Measurements from ENCODE around the gene MEGF6. TPM values are rescaled to one million over a fixed set of nuclear protein-coding genes. Genes with fewer than 3 reads are reported as not detected.
A peak's percentile ranks its signal among the peaks of the same experiment; 100 is the strongest.

The MEGF6 gene
- total and polyA plus RNA-seq, 2 of the 8 experiments (the other 6 are each of a cell fraction or from before 2014, with no cell fraction given): 4.1 to 14.8 TPM

DNA sequence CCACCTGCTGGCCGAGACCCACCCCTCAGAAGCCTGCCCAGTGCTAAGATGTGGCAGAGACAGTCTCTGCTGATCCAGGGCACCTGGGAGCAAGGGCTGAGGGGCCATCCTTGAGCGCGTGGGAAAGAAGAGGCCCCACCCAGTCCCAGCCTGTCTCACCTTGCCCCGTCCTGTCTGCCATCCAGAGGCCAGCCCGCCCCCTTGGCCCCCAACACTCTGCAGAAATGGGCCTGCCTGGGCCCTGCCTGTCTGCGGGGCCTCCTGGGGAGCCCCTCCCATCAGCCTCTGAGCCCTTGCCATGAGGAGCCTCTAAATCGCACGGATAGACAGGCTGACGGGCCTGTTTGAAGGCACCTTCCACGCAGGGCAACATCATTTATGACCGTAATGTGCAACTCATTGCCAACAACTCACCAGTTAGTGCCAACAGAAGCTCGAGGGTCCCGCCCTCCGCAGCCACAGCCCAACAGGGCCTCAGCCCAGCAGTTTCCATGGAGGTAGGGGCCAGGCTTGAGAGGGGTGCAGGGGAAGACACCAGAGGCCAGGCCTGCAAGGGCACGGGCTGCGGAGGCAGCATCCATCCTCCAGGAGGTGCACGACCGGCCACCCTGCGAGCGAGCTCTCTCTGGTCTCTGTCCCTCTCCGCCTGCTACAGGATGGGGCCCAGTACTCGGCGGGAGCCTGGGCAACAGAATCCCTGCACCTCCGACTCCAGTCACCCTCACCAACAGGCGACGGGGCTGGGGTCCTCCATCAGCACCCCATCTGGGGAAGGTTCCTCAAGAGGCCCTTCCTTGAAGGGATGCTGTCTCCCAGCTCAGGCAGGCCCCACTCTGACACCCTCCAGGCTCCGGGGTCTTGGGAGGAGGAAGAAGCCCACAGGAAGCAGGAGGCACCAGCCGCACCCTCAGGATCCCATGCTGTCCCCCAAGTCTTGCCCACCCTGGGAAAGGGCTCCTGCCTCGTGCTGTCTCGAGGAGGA lies 78.0 kb downstream of the MEGF6 start:
- peak in 1 of 2 experiments; percentile 65 for DNase-seq (ENCODE audit: low read depth in 1 of 2, low spot score in 2 of 2)
- Histone ChIP-seq H3K18ac (ENCODE audit: extremely low read depth, low read length) (no peak overlapping the region), H3K4me2 (ENCODE audit: insufficient read depth in 1 of 2, low read depth in 2 of 2, low read length in 2 of 2) (no peak overlapping the region; a peak in 1 of 4 replicates), H2BK5ac (ENCODE audit: low read depth, low read length) (no peak overlapping the region), H3K4me1 (replicated peaks in 1 of 4; ENCODE audit: control insufficient read depth in 3 of 4, insufficient read depth in 4 of 4, low read length in 3 of 4) (peaks cover 0 to 13% (median 8%) of the 10 kb centered on the region in 4 experiments; a peak in 6 of 7 replicates), H2BK15ac (ENCODE audit: low read length) (no peak overlapping the region), H3K4ac (replicated peaks; ENCODE audit: insufficient read length, low read depth, low read length) (no peak overlapping the region), H3K79me1 (ENCODE audit: low read depth, low read length) (no peaks in the 10 kb centered on the region), H2BK120ac (replicated peaks; ENCODE audit: low read depth, low read length) (no peak overlapping the region), H3K56ac (replicated peaks; ENCODE audit: insufficient read length, low read depth, low read length) (no peak overlapping the region), H2AK5ac (ENCODE audit: low read depth, low read length) (no peak overlapping the region), H2BK20ac (ENCODE audit: low read length) (no peak overlapping the region), H3K27ac (ENCODE audit: low read depth, low read length) (no peak overlapping the region), H3K4me3 (ENCODE audit: extremely low read depth in 1 of 4, insufficient read depth in 2 of 4, low read depth in 3 of 4, low read length in 4 of 4) (no peak overlapping the region), H3K23me2 (ENCODE audit: low read depth, low read length) (peaks cover 9% of the 10 kb centered on the region), H3K9ac (replicated peaks in 1 of 4; ENCODE audit: extremely low read depth in 1 of 4, low read depth in 3 of 4, low read length in 3 of 4) (no peak overlapping the region; a peak in 1 of 7 replicates), H3K36me3 (ENCODE audit: control insufficient read depth in 2 of 4, insufficient read depth in 4 of 4, low read length in 3 of 4) (no peaks in the 10 kb centered on the region), H4K5ac (ENCODE audit: insufficient read length, low read depth, low read length) (no peak overlapping the region), H3K14ac (ENCODE audit: insufficient read length) (no peak overlapping the region), H2BK12ac (ENCODE audit: low read depth, low read length) (no peak overlapping the region), H3K27me3 (replicated peaks in 1 of 4; ENCODE audit: control insufficient read depth in 3 of 4, extremely low read depth in 1 of 4, insufficient read depth in 3 of 4, low read length in 3 of 4) (peaks cover 0 to 38% (median 29%) of the 10 kb centered on the region in 4 experiments; a peak in 6 of 7 replicates), H4K20me1 (replicated peaks in 1 of 2; ENCODE audit: control insufficient read depth in 1 of 2, insufficient read depth in 2 of 2, low read length in 2 of 2) (peaks cover 9 to 41% of the 10 kb centered on the region in 2 experiments), H3K79me2 (ENCODE audit: control insufficient read depth in 1 of 2, insufficient read depth in 2 of 2, low read length in 2 of 2) (no peaks in the 10 kb centered on the region), H4K91ac (replicated peaks; ENCODE audit: insufficient read length, low read length) (no peak overlapping the region), H4K8ac (ENCODE audit: extremely low read depth, insufficient read depth, low read length) (peak overlapping the region; percentile 68; the same call in 1 of the 2 replicates), H3K9me3 (ENCODE audit: insufficient read depth in 2 of 2, low read depth in 1 of 2, low read length in 1 of 2) (no peaks in the 10 kb centered on the region), H2AFZ (ENCODE audit: low read length) (no peak overlapping the region), H3K23ac (ENCODE audit: insufficient read length) (no peak overlapping the region)
- 84% methylated on average over 22 of the region's 30 CpGs; no CpG with 5 or more reads in 1 of the 2 experiments for WGBS, 2 experiments (ENCODE audit: extremely low coverage in 1 of 2, insufficient coverage in 1 of 2, insufficient read length in 1 of 2, insufficient replicate concordance in 2 of 2, low coverage in 1 of 2, low lambda C conversion rate in 2 of 2, missing lambda C conversion rate in 1 of 2)
- ChIA-PET POLR2A (ENCODE audit: partially characterized antibody) (no interaction called here), CTCF (ENCODE audit: partially characterized antibody) (interaction anchor here (0.6 to 7.2 kb wide), 18 partner anchors 9 to 1081 kb away, joined by 3 to 34 read pairs (median 3); no protein-coding TSS in a partner anchor)
- FAIRE-seq: no peak
- TF ChIP-seq EZH2 (IDR thresholded peaks at IDR 0.05; ENCODE audit: low read depth, low read length, severe bottlenecking) (no peak), SP2 (IDR thresholded peaks at IDR 0.05; ENCODE audit: low read length) (no peak), TEAD4 (IDR thresholded peaks at IDR 0.05; ENCODE audit: low read depth, low read length) (no peak), TBP (IDR thresholded peaks at IDR 0.05; ENCODE audit: low read depth, low read length) (no peak), JUN (IDR thresholded peaks at IDR 0.05; ENCODE audit: low read depth, low read length) (no peak), RAD21 (IDR thresholded peaks at IDR 0.05 in 1 of 2, conservative IDR thresholded peaks at IDR 0.05 in 1 of 2; ENCODE audit: low read depth in 2 of 2, low read length in 2 of 2) (peak; percentile 25 to 26; a peak in 3 of 4 replicates), ATF3 (IDR thresholded peaks at IDR 0.05; ENCODE audit: insufficient read depth, low read depth, low read length) (no peak)

Data from H1 (cell line).